GM18511 (cell line): ENCODE data around the gene RECK.

ENCODE experiments used
- ATAC-seq: cut with Tn5 transposase; IDR thresholded peaks from one replicate; pipeline ENCODE4 v1.9.1; 2021; ENCODE audit warnings: mild to moderate bottlenecking, moderate library complexity; ENCODE audit not compliant: unreplicated experiment

RECK gene

DNA sequence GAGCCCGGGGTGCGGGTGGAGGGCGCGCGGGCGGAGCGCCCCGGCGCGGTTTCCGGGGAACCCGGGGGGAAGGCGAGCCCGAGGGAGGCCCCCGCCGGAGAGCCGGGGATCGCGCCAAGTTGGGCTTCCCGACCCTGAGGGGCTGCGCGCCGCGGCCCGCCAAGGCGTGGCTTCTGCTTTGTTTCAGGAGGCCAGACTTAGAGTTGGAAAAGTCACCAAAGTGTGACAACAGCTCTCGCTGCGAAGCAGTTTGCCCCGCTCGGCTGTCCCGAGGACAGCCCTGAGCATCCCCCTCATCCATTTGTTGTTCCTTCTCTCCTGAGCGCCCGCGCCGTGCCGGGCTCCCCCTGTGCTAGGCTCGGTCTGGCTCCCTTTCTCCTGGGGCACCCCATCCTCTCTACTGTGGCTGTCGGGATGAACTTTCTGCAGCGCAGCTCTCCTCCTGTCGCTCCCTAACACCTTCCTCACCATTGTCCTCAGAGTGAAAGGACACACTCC lies 100.2 kb downstream of the RECK start:
- ATAC-seq = peak; percentile 33

GRCh38 chr9:36137392-36138004 lies 100.8 kb downstream of the RECK start:
- no peak for ATAC-seq

DNA sequence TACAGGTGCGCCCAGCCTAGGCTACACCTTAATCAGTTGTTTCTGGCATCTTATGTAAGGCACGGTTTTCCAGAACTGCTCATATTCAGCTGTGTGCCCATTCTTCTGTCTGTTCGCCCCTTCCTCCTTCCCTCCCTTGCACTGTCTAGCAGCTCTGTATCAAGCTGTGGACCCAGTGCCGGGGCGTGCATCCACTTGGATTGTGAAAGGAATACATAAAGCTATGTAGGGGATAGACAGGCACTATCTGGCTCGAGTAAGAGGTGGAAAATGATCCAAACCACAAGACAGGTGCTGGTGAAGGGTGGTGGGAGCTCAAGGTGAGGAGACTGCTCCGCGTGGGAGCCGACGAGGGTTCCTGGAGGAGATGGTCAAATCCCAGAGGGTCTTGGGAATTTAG lies 101.8 kb downstream of the RECK start:
- no peak for ATAC-seq

- ATAC-seq = no peak
These were observed 102.2 kb downstream of the RECK start for GRCh38 chr9:36138901-36139300.

DNA sequence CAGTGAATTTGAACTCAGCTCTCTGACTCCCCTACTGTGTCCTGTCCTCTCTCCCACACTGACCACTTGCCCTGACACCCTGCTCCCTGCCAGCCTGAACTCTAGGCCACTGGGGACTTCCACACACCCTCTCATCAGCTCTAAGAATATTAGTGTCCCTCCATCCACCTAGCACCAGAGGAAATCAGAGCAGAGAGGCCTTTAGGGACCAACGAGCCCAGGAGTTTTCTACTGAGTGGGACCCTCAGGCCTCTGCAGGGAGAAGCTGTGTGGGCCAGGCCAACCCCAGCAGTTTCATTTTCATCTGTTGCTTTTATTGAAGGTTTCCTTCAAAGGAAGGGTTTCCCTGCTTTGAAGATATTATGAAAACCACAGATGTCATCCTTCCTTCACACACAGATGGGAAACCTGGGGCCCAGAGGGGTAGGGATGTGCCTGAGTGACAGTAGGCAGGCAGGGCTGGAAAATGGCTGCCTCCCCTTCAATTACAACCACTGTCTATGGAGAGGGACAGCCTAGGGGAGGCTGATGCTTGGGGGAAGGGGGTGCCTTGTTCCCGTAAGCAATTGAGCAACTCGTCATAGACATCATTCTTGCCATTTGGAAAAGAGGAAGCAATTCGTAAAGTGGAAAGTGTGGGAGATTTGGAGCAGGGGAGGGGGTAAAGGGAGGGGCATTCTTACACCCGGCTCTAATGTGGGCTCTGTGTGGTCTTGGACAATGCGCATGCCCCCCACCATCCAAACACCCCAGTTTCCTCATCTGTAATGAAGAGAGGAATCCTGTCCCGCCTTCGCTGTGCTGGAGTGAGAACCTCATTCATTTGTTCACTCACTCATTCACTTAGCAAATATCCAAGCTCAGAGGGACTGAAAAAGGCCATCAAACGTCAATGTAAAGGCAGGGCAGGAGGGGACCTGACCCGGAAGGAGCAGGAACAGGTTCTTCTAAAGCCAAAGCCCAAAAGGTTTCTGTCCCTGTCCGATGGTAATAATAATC lies 103.7 kb downstream of the RECK start:
- ATAC-seq = no peak

- ATAC-seq = no peak
These were observed 104.6 kb downstream of the RECK start for GRCh38 chr9:36141288-36141687.

- no peak for ATAC-seq
These were observed 105.0 kb downstream of the RECK start for GRCh38 chr9:36141761-36142160.

- ATAC-seq = no peak
These were observed 106.0 kb downstream of the RECK start for GRCh38 chr9:36142510-36143244.

- no peak for ATAC-seq
These were observed 106.5 kb downstream of the RECK start for GRCh38 chr9:36143245-36143641.

GRCh38 chr9:36144309-36145232 lies 107.9 kb downstream of the RECK start:
- ATAC-seq = no peak

GRCh38 chr9:36145970-36146369 lies 109.3 kb downstream of the RECK start:
- ATAC-seq = no peak

DNA sequence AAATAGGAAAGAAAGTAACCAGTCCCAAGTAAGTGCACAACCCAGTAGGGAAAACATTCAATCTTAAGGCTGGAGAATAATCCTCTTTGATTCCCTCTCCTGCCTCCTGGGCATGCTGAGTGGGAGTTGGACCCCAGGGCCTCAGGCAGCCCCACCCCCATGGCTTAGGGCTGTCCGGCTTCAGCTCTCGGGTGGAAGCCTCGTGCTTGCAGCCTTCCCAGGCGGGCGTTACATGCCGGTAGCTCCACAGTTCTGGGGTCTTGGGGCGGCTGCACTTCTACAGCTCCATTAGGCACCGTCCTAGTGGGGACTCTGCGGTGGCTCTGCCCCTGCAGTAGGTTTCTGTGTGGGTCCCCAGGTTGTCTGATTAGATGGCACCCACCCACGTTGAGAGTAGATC lies 109.9 kb downstream of the RECK start:
- no peak for ATAC-seq

- no peak for ATAC-seq
These were observed 110.9 kb downstream of the RECK start for GRCh38 chr9:36147441-36148175.

DNA sequence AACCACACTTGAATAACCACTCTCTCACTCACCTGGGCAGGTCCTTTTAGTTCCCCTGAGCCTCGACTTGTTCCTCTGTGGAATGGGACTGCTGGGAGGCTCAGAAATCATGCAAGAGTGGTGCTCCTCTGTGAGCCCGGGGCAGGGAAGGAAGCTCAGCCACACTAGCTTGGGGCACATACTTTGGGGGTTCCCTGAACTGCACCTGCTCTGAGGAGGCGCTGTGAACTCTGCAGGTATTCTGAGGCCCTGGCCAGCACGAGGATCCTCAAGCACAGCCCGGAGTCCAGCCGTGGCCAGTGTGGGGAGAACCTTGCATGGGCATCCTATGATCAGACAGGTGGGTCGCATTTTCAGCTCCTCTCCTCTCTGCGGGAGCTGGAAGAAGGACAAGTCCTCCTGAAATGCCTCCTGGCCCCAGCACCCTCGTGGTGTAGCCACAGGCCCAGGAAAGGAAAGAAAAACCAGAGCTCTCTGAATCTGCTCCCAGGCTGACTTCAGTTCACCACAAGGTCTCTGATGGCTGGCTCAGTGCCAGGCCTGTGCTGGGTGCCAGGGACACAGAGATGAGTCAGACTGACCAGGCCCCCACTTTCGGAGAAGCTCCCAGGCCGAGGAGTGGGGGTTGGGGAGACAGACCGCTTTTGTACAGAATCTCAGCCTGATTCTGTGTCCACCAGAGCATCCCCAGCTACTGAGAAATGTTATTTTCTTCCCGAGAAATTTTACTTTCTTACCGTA lies 111.8 kb downstream of the RECK start:
- ATAC-seq = peak; percentile 56

- ATAC-seq = no peak
These were observed 112.5 kb downstream of the RECK start for GRCh38 chr9:36149197-36149596.

- ATAC-seq = no peak
These were observed 114.0 kb downstream of the RECK start for GRCh38 chr9:36150574-36151315.

GRCh38 chr9:36151316-36152210 lies 114.8 kb downstream of the RECK start:
- peak; percentile 83 for ATAC-seq
